Kidney (tissue), 14 donors: ENCODE results near the gene ADM5. TPM values are rescaled to one million over a fixed set of nuclear protein-coding genes. Genes with fewer than 3 reads are reported as not detected.

Experiments
- DNase-seq, 5 donors: peaks; one replicate each; pipeline ENCODE4 v3.0.0-alpha.2; 2013 to 2020
- FAIRE-seq: peaks from 2 replicates; lab custom pipeline; 2012; peaks lifted over from hg19 to GRCh38; lab: Jason Lieb, UNC
- H3K27ac ChIP-seq, 2 donors: one replicate each; pipeline ENCODE4 v1.7.0; 2013; ENCODE audit warnings: low read depth in 2 of 2, low read length in 2 of 2, inconsistent platforms in 1 of 2
- H3K27me3 ChIP-seq: one replicate; pipeline ENCODE4 v1.7.1; 2013; ENCODE audit warnings: low read length, inconsistent platforms; ENCODE audit not compliant: control insufficient read depth, insufficient read depth
- H3K36me3 ChIP-seq, 3 donors: one replicate each; pipeline versions ENCODE4 v1.7.0 to v1.7.1; 2013; ENCODE audit warnings: low read length in 3 of 3, control low read depth in 1 of 3, inconsistent platforms in 1 of 3; ENCODE audit not compliant: insufficient read depth in 3 of 3, control insufficient read depth in 2 of 3
- H3K4me1 ChIP-seq, 3 donors: one replicate each; pipeline versions ENCODE4 v1.7.0 to v1.7.1; 2013; ENCODE audit warnings: low read length in 3 of 3, inconsistent platforms in 1 of 3, low read depth in 1 of 3; ENCODE audit not compliant: control insufficient read depth in 2 of 3, insufficient read depth in 2 of 3
- H3K4me3 ChIP-seq, 3 donors: one replicate each; pipeline versions ENCODE4 v1.7.0 to v1.8.1; 2013; ENCODE audit warnings: low read length in 3 of 3, control low read depth in 1 of 3, inconsistent platforms in 1 of 3
- H3K9ac ChIP-seq, 3 donors: one replicate each; pipeline versions ENCODE4 v1.7.0 to v1.7.1; 2013; ENCODE audit warnings: low read length in 3 of 3, control low read depth in 1 of 3, inconsistent platforms in 1 of 3
- H3K9me3 ChIP-seq, 3 donors: one replicate each; pipeline versions ENCODE4 v1.7.0 to v1.7.1; 2013; ENCODE audit warnings: low read length in 3 of 3, control low read depth in 1 of 3, inconsistent platforms in 1 of 3; ENCODE audit not compliant: control insufficient read depth in 2 of 3, insufficient read depth in 1 of 3
- intact Hi-C: fragments of 100-400 bp; cut with DNase I; formaldehyde crosslinking; loops from one replicate; pipeline ENCODE4 v1.11.1; 2022
- polyA plus RNA-seq: library from polyadenylated mRNA; stranded (reverse); fragments of 350-450 nt; fragmentation: Illumina TruSeq; extraction: RNeasy Lipid Tissue Mini Kit (QIAGEN cat#74804); gene quantifications from one replicate; pipeline ENCODE4 v1.2.3, GENCODE V29; 2014; ENCODE audit warnings: low read depth, low replicate concordance; ENCODE audit not compliant: insufficient read depth
- total RNA-seq: library from RNA; stranded (reverse); fragmentation: NEBNext Ultra II Directional; extraction: Animal tissue kit (Norgen Biotek cat#: 25700); gene quantifications from one replicate; pipeline ENCODE4 v1.2.1, GENCODE V29; 2021
- TF ChIP-seq, protein P1 (sequence below): IDR thresholded peaks from 3 replicates; pipeline ENCODE4 v1.5.1; 2012; ENCODE audit warnings: mild to moderate bottlenecking, moderate library complexity, borderline replicate concordance; ENCODE audit not compliant: insufficient read depth; ENCODE audit errors: extremely low read depth
- donor health status: control.
- donor health status: control.
- donor health status: control.
- donor health status: control.
- donor health status: control.
- donor health status: DM: yes; HTN: yes; CAD: no.
- donor health status: Normal renal cell carcinoma (clear cell type).

The ADM5 gene
- total and polyA plus RNA-seq, 2 donors from 2014 or later, result 0.60 to 2.1 TPM

DNA sequence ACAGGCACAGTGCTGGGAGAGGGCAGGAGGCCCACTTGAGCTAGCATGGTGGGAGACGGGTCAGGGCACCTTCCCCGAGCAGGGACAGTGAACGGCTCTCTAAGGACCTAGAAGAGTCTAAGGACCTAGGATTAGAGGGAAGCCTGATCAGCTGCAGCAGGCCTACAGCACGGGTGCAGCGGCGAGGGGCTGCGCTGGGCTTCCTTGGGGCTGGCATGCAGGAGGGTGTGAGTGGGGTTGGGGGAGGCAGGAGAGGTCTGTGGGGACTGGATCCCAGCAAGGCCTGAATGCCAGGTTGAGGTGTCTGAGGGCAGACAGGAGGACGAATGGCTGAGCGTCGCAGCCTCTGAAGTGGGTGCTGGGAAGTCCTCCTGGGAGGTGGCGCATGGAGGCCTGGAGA is 43.8 kb upstream of the ADM5 start:
- H3K9ac ChIP-seq, result no peak overlapping the region
- no peak overlapping the region for H3K4me3 ChIP-seq
- intact Hi-C loops, result no loop called here
- H3K36me3 ChIP-seq, result peaks cover 0 to 21% (median 10%) of the 10 kb centered on the region in 3 donors
- no peaks in the 10 kb centered on the region for H3K9me3 ChIP-seq
- H3K4me1 ChIP-seq, result peaks cover 7 to 14% (median 13%) of the 10 kb centered on the region in 3 donors
- no peak for DNase-seq
- H3K27me3 ChIP-seq, result no peaks in the 10 kb centered on the region
- TF ChIP-seq, protein P1, sequence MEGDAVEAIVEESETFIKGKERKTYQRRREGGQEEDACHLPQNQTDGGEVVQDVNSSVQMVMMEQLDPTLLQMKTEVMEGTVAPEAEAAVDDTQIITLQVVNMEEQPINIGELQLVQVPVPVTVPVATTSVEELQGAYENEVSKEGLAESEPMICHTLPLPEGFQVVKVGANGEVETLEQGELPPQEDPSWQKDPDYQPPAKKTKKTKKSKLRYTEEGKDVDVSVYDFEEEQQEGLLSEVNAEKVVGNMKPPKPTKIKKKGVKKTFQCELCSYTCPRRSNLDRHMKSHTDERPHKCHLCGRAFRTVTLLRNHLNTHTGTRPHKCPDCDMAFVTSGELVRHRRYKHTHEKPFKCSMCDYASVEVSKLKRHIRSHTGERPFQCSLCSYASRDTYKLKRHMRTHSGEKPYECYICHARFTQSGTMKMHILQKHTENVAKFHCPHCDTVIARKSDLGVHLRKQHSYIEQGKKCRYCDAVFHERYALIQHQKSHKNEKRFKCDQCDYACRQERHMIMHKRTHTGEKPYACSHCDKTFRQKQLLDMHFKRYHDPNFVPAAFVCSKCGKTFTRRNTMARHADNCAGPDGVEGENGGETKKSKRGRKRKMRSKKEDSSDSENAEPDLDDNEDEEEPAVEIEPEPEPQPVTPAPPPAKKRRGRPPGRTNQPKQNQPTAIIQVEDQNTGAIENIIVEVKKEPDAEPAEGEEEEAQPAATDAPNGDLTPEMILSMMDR, result no peak
- no peak overlapping the region for H3K27ac ChIP-seq
- FAIRE-seq, result no peak

DNA sequence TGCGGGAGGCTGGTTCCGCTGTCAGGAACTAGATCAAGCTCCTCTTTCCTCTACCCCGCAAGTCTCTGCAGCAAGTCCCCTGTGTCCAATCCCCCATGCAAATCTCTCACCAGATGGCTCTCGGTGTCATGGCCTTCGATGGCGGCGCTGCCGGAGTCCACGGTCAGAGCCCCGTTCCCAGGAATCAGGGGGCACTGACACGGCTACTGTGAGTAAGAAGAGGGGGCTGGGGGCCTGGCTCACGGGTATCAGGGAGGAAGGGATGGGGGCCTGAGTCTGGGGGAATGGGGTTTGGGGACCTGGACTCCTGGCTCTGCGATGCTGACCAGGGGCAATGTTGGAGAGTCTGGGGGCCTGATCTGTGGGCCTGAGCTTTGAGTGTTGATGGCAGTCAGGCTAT is 43.4 kb upstream of the ADM5 start:
- intact Hi-C loops, result no loop called here
- FAIRE-seq, result no peak
- H3K9ac ChIP-seq, result no peak overlapping the region
- peaks cover 7 to 14% (median 10%) of the 10 kb centered on the region in 3 donors for H3K4me1 ChIP-seq
- peaks cover 0 to 21% (median 10%) of the 10 kb centered on the region in 3 donors for H3K36me3 ChIP-seq
- TF ChIP-seq, protein P1, result no peak
- H3K27ac ChIP-seq, result no peak overlapping the region
- no peaks in the 10 kb centered on the region for H3K9me3 ChIP-seq
- H3K27me3 ChIP-seq, result no peaks in the 10 kb centered on the region
- H3K4me3 ChIP-seq, result no peak overlapping the region
- DNase-seq, result no peak

DNA sequence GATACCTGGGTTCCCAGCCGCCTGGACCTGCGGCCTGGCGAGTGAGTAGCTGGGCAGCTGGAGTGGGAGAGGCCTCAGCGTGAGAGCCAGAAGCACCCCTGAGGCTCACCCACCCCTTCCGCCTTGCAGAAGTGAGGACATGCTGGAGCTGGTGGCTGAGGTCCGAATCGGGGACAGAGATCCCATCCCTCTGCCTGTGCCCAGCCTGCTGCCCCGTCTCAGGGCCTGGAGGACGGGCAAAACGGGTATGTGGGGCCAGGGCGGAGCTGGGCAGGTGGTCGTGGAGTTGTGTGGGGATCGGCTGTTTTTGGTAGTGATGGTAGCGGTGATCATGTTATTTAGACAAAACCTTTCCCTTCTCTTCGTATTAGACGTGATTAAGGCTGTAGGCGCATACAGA is 42.8 kb upstream of the ADM5 start:
- H3K27me3 ChIP-seq, result no peaks in the 10 kb centered on the region
- H3K27ac ChIP-seq, result no peak overlapping the region
- no peak overlapping the region for H3K9ac ChIP-seq
- intact Hi-C loops, result no loop called here
- no peak overlapping the region for H3K4me3 ChIP-seq
- peaks cover 7 to 14% (median 10%) of the 10 kb centered on the region in 3 donors for H3K4me1 ChIP-seq
- TF ChIP-seq, protein P1, result no peak
- H3K36me3 ChIP-seq, result peaks cover 0 to 21% (median 12%) of the 10 kb centered on the region in 3 donors
- no peak for DNase-seq
- no peak for FAIRE-seq
- no peaks in the 10 kb centered on the region for H3K9me3 ChIP-seq
